Testis (tissue), 2 donors: Measurements from ENCODE around the gene TGM6.

ENCODE experiments used
- POLR2A ChIP-seq: fragments of 450-650 bp; IDR thresholded peaks from one replicate; pipeline ENCODE4 v1.6.1; 2017; ENCODE audit warnings: antibody characterized with exemption, mild to moderate bottlenecking, moderate library complexity
- TF ChIP-seq, protein P1 (sequence below), 3 experiments: fragments of 450-650 bp in 2 of 3; fragments of 200-600 bp in 1 of 3; sonication (generic) in 1 of 3; IDR thresholded peaks; one replicate each; pipeline ENCODE4 v1.5.1; 2016 to 2019; ENCODE audit warnings: antibody characterized with exemption in 3 of 3, mild to moderate bottlenecking in 2 of 3, moderate library complexity in 1 of 3

DNA sequence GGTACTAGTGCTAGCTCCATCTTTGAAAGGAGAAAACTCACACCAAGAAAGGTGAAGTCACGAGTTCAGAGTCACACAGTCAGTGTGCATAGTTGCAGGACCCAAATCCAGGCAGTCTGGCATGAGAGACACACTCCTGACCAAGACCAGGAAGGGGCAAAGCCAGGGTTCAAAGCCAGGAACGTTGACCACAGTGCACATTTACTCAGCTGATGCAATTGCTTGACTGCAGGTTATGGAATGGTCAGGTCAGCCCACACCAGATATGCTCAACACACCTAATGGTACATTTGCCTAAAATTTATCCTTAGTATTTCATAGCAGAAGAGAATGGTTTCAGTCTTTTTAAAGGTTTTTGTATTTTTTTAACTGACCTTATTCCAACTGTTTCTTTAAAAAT, 37.7 kb downstream of the TGM6 start:
- TF ChIP-seq, protein P1, sequence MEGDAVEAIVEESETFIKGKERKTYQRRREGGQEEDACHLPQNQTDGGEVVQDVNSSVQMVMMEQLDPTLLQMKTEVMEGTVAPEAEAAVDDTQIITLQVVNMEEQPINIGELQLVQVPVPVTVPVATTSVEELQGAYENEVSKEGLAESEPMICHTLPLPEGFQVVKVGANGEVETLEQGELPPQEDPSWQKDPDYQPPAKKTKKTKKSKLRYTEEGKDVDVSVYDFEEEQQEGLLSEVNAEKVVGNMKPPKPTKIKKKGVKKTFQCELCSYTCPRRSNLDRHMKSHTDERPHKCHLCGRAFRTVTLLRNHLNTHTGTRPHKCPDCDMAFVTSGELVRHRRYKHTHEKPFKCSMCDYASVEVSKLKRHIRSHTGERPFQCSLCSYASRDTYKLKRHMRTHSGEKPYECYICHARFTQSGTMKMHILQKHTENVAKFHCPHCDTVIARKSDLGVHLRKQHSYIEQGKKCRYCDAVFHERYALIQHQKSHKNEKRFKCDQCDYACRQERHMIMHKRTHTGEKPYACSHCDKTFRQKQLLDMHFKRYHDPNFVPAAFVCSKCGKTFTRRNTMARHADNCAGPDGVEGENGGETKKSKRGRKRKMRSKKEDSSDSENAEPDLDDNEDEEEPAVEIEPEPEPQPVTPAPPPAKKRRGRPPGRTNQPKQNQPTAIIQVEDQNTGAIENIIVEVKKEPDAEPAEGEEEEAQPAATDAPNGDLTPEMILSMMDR (IDR thresholded peaks at IDR 0.05): no peak
- no peak for TF ChIP-seq POLR2A
